Activated CD4-positive, alpha-beta T cell treated with anti-CD3 and anti-CD28 coated beads for 36 hours (primary cell): ENCODE results near the gene TMEM219. TPM values are rescaled to one million over a fixed set of nuclear protein-coding genes. Genes with fewer than 3 reads are reported as not detected.
"Not testable (repeated sequence)": the region's sequence is repeated elsewhere in the genome, so short reads cannot be mapped to it uniquely, and the experiment has no call there.

Source experiments
- ATAC-seq: fragments of 200-7000 bp; cut with Tn5 transposase; one replicate; pipeline ENCODE4 v1.10.0; 2021; ENCODE audit warnings: mild to moderate bottlenecking, moderate library complexity
- CTCF ChIA-PET: fragments of 350-600 bp; sonication (Branson Sonifier 250); formaldehyde crosslinking; loops from one replicate; lab custom pipeline; 2021; ENCODE audit warnings: antibody characterized with exemption; lab: Charles Lee
- POLR2A ChIA-PET: fragments of 350-600 bp; sonication (Branson Sonifier 250); formaldehyde crosslinking; loops from one replicate; lab custom pipeline; 2021; ENCODE audit warnings: antibody characterized with exemption, inconsistent platforms; lab: Charles Lee
- DNase-seq: peaks from one replicate; pipeline ENCODE4 v3.0.0-alpha.2; 2020
- H3K27ac Mint-ChIP-seq: one replicate; pipeline ENCODE4 v1.8.0; 2021; ENCODE audit warnings: mixed read lengths
- H3K27me3 Mint-ChIP-seq: one replicate; pipeline ENCODE4 v1.8.0; 2021; ENCODE audit warnings: mixed read lengths
- H3K36me3 Mint-ChIP-seq: one replicate; pipeline ENCODE4 v1.8.0; 2021; ENCODE audit warnings: low read depth, mixed read lengths
- H3K4me1 Mint-ChIP-seq: one replicate; pipeline ENCODE4 v1.8.0; 2021; ENCODE audit warnings: mixed read lengths
- H3K4me3 Mint-ChIP-seq: one replicate; pipeline ENCODE4 v1.8.0; 2021; ENCODE audit warnings: mild to moderate bottlenecking, moderate library complexity, mixed read lengths
- H3K9me3 Mint-ChIP-seq: one replicate; pipeline ENCODE4 v1.8.0; 2021; ENCODE audit warnings: low read depth, mixed read lengths
- intact Hi-C, 2 experiments: fragments of 100-400 bp; cut with DNase I in 1 of 2; cut with micrococcal nuclease in 1 of 2; formaldehyde crosslinking; loops; one replicate each; pipeline versions ENCODE4 v1.14.2 to v1.15.1; 2022 to 2024; cut with DNase I, micrococcal nuclease
- total RNA-seq, 2 experiments: library from RNA; stranded (reverse); gene quantifications; one replicate each; pipeline ENCODE4 v1.2.3, GENCODE V29; 2021

TMEM219 gene
- total RNA-seq, 2 experiments from 2014 or later = 34.6 to 42.5 TPM

- no peak overlapping the region for H3K27ac Mint-ChIP-seq
- H3K4me3 Mint-ChIP-seq = no peak overlapping the region
- DNase-seq (no peak), ATAC-seq (no peak)
- POLR2A ChIA-PET = no interaction called here
- H3K27me3 Mint-ChIP-seq = peaks cover 4% of the 10 kb centered on the region
- no peaks in the 10 kb centered on the region for H3K4me1 Mint-ChIP-seq
- H3K9me3 Mint-ChIP-seq = peaks cover 3% of the 10 kb centered on the region
- intact Hi-C loops = no loop called here
- H3K36me3 Mint-ChIP-seq = peaks cover 2% of the 10 kb centered on the region
- CTCF ChIA-PET = interaction anchor here (0.8 kb wide), 1 partner anchor 431 kb away, joined by 4 read pairs; no protein-coding TSS in a partner anchor
Measured at GRCh38 chr16:29951625-29952365, 10.1 kb upstream of the TMEM219 start.

- CTCF ChIA-PET = no interaction called here
- intact Hi-C loops = no loop called here
- POLR2A ChIA-PET = no interaction called here
Measured at GRCh38 chr16:29958756-29959155, 3.1 kb upstream of the TMEM219 start.

GRCh38 chr16:29959293-29959692, 2.6 kb upstream of the TMEM219 start:
- Mint-ChIP-seq H3K27ac (no peak overlapping the region), H3K4me1 (peaks cover 17% of the 10 kb centered on the region), H3K27me3 (no peaks in the 10 kb centered on the region), H3K4me3 (no peak overlapping the region), H3K9me3 (no peaks in the 10 kb centered on the region), H3K36me3 (no peaks in the 10 kb centered on the region)
- ATAC-seq (no peak), DNase-seq (no peak)
- intact Hi-C loops = no loop called here
- POLR2A ChIA-PET = no interaction called here
- CTCF ChIA-PET = interaction anchor here (0.8 to 1.0 kb wide), 2 partner anchors 33 to 314 kb away, joined by 3 read pairs; no protein-coding TSS in a partner anchor

More at GRCh38 chr16:29958756-29959155, 3.1 kb upstream of the TMEM219 start:
- H3K36me3 Mint-ChIP-seq = no peaks in the 10 kb centered on the region
- H3K27ac Mint-ChIP-seq = no peak overlapping the region
- H3K4me1 Mint-ChIP-seq = peaks cover 17% of the 10 kb centered on the region
- no peaks in the 10 kb centered on the region for H3K27me3 Mint-ChIP-seq
- H3K9me3 Mint-ChIP-seq = no peaks in the 10 kb centered on the region
- DNase-seq = no peak
- ATAC-seq = no peak
- H3K4me3 Mint-ChIP-seq = no peak overlapping the region

GRCh38 chr16:29959821-29960220, 2.1 kb upstream of the TMEM219 start:
- H3K4me3 Mint-ChIP-seq, POLR2A ChIA-PET: not testable (repeated sequence)

GRCh38 chr16:29961127-29961478, 776 bp upstream of the TMEM219 start:
- peak overlapping the region; percentile 88 for H3K4me3 Mint-ChIP-seq
- ChIA-PET CTCF (interaction anchor here (0.5 to 1.9 kb wide), 14 partner anchors 12 to 796 kb away, joined by 3 to 15 read pairs (median 4); partner anchors contain the start of genes ALDOA, CDIPT, KCTD13 and TAOK2), POLR2A (interaction anchor here (0.7 to 2.2 kb wide), 2 partner anchors 12 to 447 kb away, joined by 3 to 14 read pairs; partner anchors contain the start of gene TAOK2)
- peaks cover 17% of the 10 kb centered on the region for H3K4me1 Mint-ChIP-seq
- H3K36me3 Mint-ChIP-seq = peaks cover 2% of the 10 kb centered on the region
- ATAC-seq (no peak), DNase-seq (no peak)
- H3K27ac Mint-ChIP-seq = peak overlapping the region; percentile 85
- intact Hi-C loops = loop anchor here (1.0 to 5.0 kb wide), 4 partner anchors 34 to 171 kb away; partner anchors contain the start of genes CDIPT (in 1 of the 2), KCTD13 (in 1 of the 2) and KIF22 (in 1 of the 2)
- no peaks in the 10 kb centered on the region for H3K27me3 Mint-ChIP-seq
- H3K9me3 Mint-ChIP-seq = no peaks in the 10 kb centered on the region

More at GRCh38 chr16:29959821-29960220, 2.1 kb upstream of the TMEM219 start:
- H3K36me3 Mint-ChIP-seq, H3K27ac Mint-ChIP-seq, H3K27me3 Mint-ChIP-seq, DNase-seq, ATAC-seq, H3K9me3 Mint-ChIP-seq: not testable (repeated sequence)
- CTCF ChIA-PET = interaction anchor here (0.8 to 1.0 kb wide), 2 partner anchors 33 to 314 kb away, joined by 3 read pairs; no protein-coding TSS in a partner anchor
- intact Hi-C loops = loop anchor here (2.0 to 5.0 kb wide), 2 partner anchors 33 to 83 kb away; partner anchors contain the start of gene KCTD13 (in 1 of the 2)
- H3K4me1 Mint-ChIP-seq = peaks cover 17% of the 10 kb centered on the region

DNA sequence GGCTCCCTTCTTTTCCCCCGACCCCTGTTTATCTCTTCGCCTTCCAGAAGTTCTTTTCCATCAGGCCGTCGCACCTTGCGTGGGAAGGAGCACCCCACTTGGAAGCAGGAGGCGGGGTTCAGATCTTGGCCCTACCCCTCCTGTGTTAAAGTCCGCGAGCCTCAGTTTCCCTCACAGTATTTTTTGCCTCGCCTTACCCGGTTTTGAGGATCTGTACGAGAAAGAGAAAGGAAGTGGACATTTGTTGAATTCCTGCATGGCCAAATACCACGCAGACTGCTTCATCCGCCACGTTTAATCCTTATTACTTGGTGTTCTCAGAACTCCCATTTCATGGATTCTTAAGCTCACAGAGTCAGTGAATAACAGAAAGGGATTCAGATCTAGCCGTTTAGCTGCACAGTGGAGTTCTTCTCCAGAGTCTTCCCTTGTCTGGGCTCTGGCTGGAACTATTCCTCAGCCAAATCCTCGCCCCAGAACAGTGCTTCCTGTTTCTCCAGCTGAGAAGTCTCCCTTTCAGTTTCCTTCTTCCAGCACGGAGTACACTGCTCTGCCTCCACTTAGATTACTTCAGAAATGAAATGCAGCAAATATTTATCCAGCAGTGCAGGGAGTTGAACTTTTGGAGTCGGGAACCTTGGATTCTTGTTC, 590 bp downstream of the TMEM219 start:
- peaks cover 17% of the 10 kb centered on the region for H3K4me1 Mint-ChIP-seq
- no peaks in the 10 kb centered on the region for H3K27me3 Mint-ChIP-seq
- peak overlapping the region; percentile 88 for H3K4me3 Mint-ChIP-seq
- ChIA-PET CTCF (interaction anchor here (0.7 to 1.9 kb wide), 10 partner anchors 11 to 1346 kb away, joined by 3 to 15 read pairs (median 4); partner anchors contain the start of genes CDIPT, KCTD13 and TAOK2), POLR2A (interaction anchor here (1.4 to 2.2 kb wide), 2 partner anchors 11 to 135 kb away, joined by 3 to 14 read pairs; partner anchors contain the start of gene TAOK2)
- ATAC-seq = no peak
- H3K9me3 Mint-ChIP-seq = no peaks in the 10 kb centered on the region
- peak overlapping the region; percentile 87 for H3K27ac Mint-ChIP-seq
- peaks cover 2% of the 10 kb centered on the region for H3K36me3 Mint-ChIP-seq
- intact Hi-C loops = loop anchor here (1.0 to 5.0 kb wide), 7 partner anchors 11 to 161 kb away; partner anchors contain the start of genes TAOK2 (in 2 of the 2), ASPHD1 (in 1 of the 2), INO80E (in 1 of the 2) and KCTD13 (in 1 of the 2)
- no peak for DNase-seq

DNA sequence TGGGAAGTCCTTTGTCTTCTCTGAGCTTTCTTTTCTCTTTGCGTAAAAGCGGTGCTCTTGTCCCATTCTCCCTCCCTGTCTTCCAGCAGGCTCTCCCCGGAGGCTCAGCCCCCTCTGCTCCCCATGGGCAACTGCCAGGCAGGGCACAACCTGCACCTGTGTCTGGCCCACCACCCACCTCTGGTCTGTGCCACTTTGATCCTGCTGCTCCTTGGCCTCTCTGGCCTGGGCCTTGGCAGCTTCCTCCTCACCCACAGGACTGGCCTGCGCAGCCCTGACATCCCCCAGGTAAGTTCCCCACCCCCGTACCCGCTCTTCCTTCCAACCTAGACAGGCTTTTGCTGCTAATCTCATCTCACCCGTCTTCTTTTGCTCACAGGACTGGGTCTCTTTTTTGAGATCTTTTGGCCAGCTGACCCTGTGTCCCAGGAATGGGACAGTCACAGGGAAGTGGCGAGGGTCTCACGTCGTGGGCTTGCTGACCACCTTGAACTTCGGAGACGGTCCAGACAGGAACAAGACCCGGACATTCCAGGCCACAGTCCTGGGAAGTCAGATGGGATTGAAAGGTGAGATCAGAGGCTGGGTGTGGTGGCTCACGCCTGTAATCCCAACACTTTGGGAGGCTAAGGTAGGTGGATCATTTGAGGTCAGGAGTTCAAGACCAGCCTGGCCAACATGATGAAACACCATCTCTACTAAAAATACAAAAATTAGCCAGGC, 1.3 kb downstream of the TMEM219 start:
- Mint-ChIP-seq H3K36me3 (peaks cover 3% of the 10 kb centered on the region), H3K9me3 (no peaks in the 10 kb centered on the region), H3K4me3 (peak overlapping the region; percentile 88), H3K27ac (peak overlapping the region; percentile 87), H3K27me3 (no peaks in the 10 kb centered on the region), H3K4me1 (peaks cover 17% of the 10 kb centered on the region)
- POLR2A ChIA-PET = interaction anchor here (1.4 to 2.2 kb wide), 2 partner anchors 10 to 136 kb away, joined by 3 to 14 read pairs; partner anchors contain the start of gene TAOK2
- CTCF ChIA-PET = interaction anchor here (0.7 to 1.8 kb wide), 4 partner anchors 10 to 1347 kb away, joined by 3 to 15 read pairs (median 4); partner anchors contain the start of gene TAOK2
- intact Hi-C loops = loop anchor here in 1 of 2 experiments (5.0 kb wide), 1 partner anchor 86 kb away; no protein-coding TSS in a partner anchor
- peak; percentile 11 for DNase-seq
- no peak for ATAC-seq

DNA sequence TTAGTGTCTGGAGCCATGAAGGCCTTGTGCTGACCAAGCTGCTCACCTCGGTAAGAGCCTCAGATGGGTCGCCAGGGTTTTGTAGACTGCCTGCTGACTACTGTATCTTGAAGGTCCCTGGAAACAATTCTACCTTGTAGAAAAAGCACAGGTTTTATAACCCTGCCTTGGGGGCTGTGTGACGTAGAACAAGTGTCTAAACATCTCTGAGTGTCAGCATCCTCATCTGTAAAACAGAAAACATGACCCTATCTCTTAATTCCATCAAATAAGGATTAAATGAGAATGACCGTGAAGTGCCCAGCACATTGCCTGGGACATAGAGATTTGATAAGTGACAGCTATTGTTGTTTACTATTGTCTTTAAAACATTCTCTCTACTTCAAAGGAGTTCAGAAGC, 6.3 kb downstream of the TMEM219 start:
- ChIA-PET POLR2A (no interaction called here), CTCF (no interaction called here)
- Mint-ChIP-seq H3K9me3 (peaks cover 4% of the 10 kb centered on the region), H3K27me3 (no peaks in the 10 kb centered on the region), H3K4me3 (no peak overlapping the region), H3K36me3 (peaks cover 31% of the 10 kb centered on the region), H3K27ac (no peak overlapping the region), H3K4me1 (peaks cover 5% of the 10 kb centered on the region)
- ATAC-seq (no peak), DNase-seq (no peak)
- intact Hi-C loops = no loop called here

DNA sequence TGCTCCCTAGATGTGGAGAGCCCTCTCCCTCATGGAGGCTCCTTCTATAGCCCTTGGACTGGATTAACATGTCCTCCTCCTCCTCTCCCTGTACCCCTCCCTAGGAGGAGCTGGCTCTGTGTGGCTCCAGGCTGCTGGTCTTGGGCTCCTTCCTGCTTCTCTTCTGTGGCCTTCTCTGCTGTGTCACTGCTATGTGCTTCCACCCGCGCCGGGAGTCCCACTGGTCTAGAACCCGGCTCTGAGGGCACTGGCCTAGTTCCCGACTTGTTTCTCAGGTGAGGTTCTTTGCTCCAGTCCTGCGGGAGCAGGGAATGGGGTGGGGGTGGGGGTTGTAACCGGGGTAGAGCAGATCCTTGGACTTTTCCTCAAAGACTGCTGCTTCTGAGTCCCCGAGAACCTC, 9.4 kb downstream of the TMEM219 start:
- ChIA-PET POLR2A (no interaction called here), CTCF (interaction anchor here (3.3 kb wide), 1 partner anchor 9 kb away, joined by 15 read pairs; the partner anchor contains the start of gene TMEM219)
- no peak overlapping the region for H3K27ac Mint-ChIP-seq
- ATAC-seq (no peak), DNase-seq (no peak)
- peaks cover 22% of the 10 kb centered on the region for H3K4me1 Mint-ChIP-seq
- H3K9me3 Mint-ChIP-seq = peaks cover 4% of the 10 kb centered on the region
- no peaks in the 10 kb centered on the region for H3K27me3 Mint-ChIP-seq
- intact Hi-C loops = loop anchor here (5.0 kb wide), 2 partner anchors 224 to 269 kb away; partner anchors contain the start of gene C16orf54 (in 1 of the 2)
- no peak overlapping the region for H3K4me3 Mint-ChIP-seq
- H3K36me3 Mint-ChIP-seq = peaks cover 35% of the 10 kb centered on the region

DNA sequence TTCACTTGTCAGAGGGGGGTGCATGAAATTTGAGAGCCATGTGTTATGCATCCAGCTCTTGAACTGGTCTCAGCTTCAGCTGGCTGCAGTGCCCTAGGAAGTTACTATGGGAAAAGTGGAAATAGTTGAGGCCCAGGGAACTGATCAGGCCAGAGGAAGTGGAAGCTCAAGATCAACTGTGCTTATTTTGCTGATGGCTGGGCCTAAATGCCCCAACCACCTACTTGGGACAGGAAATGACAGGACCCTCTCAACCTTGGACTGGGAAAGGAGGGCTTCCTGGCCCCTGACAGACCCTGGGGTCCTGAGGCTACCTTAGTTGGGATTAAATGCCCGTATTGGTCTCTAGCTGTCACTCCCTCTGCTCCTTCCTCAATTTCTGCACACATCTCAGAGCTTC, 10.6 kb downstream of the TMEM219 start:
- no peak for DNase-seq
- Mint-ChIP-seq H3K9me3 (peaks cover 4% of the 10 kb centered on the region), H3K4me1 (peaks cover 31% of the 10 kb centered on the region), H3K27me3 (no peaks in the 10 kb centered on the region), H3K4me3 (no peak overlapping the region), H3K27ac (no peak overlapping the region), H3K36me3 (peaks cover 35% of the 10 kb centered on the region)
- intact Hi-C loops = loop anchor here (2.0 to 5.0 kb wide), 3 partner anchors 225 to 1150 kb away; partner anchors contain the start of genes ATXN2L (in 1 of the 2) and C16orf54 (in 1 of the 2)
- no peak for ATAC-seq
- CTCF ChIA-PET = interaction anchor here (1.0 to 3.3 kb wide), 7 partner anchors 10 to 272 kb away, joined by 3 to 15 read pairs (median 5); partner anchors contain the start of genes KIF22, PAGR1 and TMEM219
- POLR2A ChIA-PET = interaction anchor here (0.6 to 1.5 kb wide), 5 partner anchors 10 to 97 kb away, joined by 3 to 14 read pairs (median 8); partner anchors contain the start of genes ALDOA, KCTD13 and TMEM219
